T-helper 17 cell (primary cell): ENCODE results near the gene CD47. TPM values are rescaled to one million over a fixed set of nuclear protein-coding genes. Genes with fewer than 3 reads are reported as not detected.

ENCODE experiments used
- ATAC-seq: fragments of 150-1000 bp; cut with Tn5 transposase; 2 replicates; pipeline ENCODE4 v1.10.0; 2021; ENCODE audit warnings: mild to moderate bottlenecking, moderate library complexity
- DNase-seq, 3 donors: peaks; one replicate each; pipeline versions ENCODE4 v3.0.0 to v3.0.0-alpha.2; 2020 to 2021
- H3K9me3 ChIP-seq: one replicate; pipeline ENCODE4 v1.7.0; 2013; ENCODE audit warnings: low read length, mild to moderate bottlenecking; ENCODE audit not compliant: control insufficient read depth, poor library complexity, severe bottlenecking
- H3K27ac Mint-ChIP-seq: one replicate; pipeline ENCODE4 v1.8.0; 2022; ENCODE audit warnings: mild to moderate bottlenecking, moderate library complexity, mixed read lengths
- H3K27me3 Mint-ChIP-seq: one replicate; pipeline ENCODE4 v1.8.0; 2022; ENCODE audit warnings: mixed read lengths
- H3K36me3 Mint-ChIP-seq: one replicate; pipeline ENCODE4 v1.8.0; 2022; ENCODE audit warnings: low read depth, mixed read lengths
- H3K4me1 Mint-ChIP-seq: one replicate; pipeline ENCODE4 v1.8.0; 2022; ENCODE audit warnings: mild to moderate bottlenecking, mixed read lengths
- H3K4me3 Mint-ChIP-seq: one replicate; pipeline ENCODE4 v1.8.0; 2022; ENCODE audit warnings: mild to moderate bottlenecking, moderate library complexity, mixed read lengths
- total RNA-seq, 4 donors: library from RNA in 2 of 4; stranded (reverse) in 2 of 4; gene quantifications; one replicate each; pipeline ENCODE4 v1.2.3 and lab custom pipeline; 2022 to 2026

Gene CD47
- total RNA-seq, 2 donors from 2014 or later: 150 to 170 TPM

GRCh38 chr3:108076564-108076963 is 14.3 kb downstream of the CD47 start:
- no peaks in the 10 kb centered on the region for H3K9me3 ChIP-seq
- H3K27ac Mint-ChIP-seq: no peak overlapping the region
- H3K4me3 Mint-ChIP-seq: no peak overlapping the region
- peaks cover 67% of the 10 kb centered on the region for H3K4me1 Mint-ChIP-seq
- H3K36me3 Mint-ChIP-seq: peaks cover 15% of the 10 kb centered on the region
- no peaks in the 10 kb centered on the region for H3K27me3 Mint-ChIP-seq
- DNase-seq: no peak
- no peak for ATAC-seq

GRCh38 chr3:108073764-108074431 is 16.9 kb downstream of the CD47 start:
- H3K4me3 Mint-ChIP-seq: peak overlapping the region; percentile 76
- H3K9me3 ChIP-seq: no peaks in the 10 kb centered on the region
- H3K4me1 Mint-ChIP-seq: peaks cover 64% of the 10 kb centered on the region
- H3K36me3 Mint-ChIP-seq: peaks cover 15% of the 10 kb centered on the region
- DNase-seq (no peak), ATAC-seq (no peak)
- H3K27me3 Mint-ChIP-seq: no peaks in the 10 kb centered on the region
- H3K27ac Mint-ChIP-seq: peak overlapping the region; percentile 79

DNA sequence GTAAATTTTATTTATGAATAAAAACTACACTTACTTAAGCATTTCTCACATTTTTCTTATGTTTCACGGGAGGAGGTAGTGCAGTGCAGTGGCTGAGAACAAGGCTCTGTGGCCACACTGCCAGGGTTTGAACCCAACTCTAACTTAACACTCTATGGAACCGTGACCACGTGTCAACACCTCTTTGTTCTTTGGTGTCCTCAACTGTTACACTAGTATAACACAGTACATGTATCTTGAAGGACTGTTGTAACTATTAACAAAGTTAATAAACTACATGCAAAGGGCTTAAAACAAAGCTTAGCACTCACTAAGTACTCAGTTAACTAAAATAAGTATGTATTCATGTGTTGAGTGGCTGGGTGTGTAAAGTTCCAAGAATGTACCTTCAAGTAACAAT is 19.5 kb downstream of the CD47 start:
- ATAC-seq (no peak), DNase-seq (no peak)
- Mint-ChIP-seq H3K36me3 (peaks cover 8% of the 10 kb centered on the region), H3K4me3 (no peak overlapping the region), H3K27me3 (no peaks in the 10 kb centered on the region), H3K27ac (no peak overlapping the region), H3K4me1 (peaks cover 55% of the 10 kb centered on the region)
- H3K9me3 ChIP-seq: no peaks in the 10 kb centered on the region

DNA sequence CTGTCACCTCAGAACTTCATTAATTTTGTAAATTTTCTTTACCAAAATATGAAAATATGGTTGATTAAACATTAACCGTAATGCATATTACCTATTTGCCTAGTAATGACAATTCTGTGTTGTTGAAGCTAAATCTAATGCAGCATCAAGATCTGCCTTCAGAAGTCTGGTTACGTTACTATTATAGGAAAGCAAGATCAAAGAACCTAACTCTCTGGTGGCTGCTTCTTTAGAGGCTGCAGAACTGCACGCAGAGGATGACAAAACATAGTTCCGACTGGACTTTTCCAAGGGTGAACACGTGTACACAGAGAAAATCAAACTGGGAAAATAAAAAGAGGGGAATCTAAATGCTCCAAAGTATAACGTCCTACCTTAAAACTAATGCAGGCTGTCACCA is 20.5 kb downstream of the CD47 start:
- no peak for ATAC-seq
- Mint-ChIP-seq H3K27me3 (no peaks in the 10 kb centered on the region), H3K27ac (peak overlapping the region; percentile 39), H3K36me3 (peaks cover 8% of the 10 kb centered on the region), H3K4me3 (no peak overlapping the region), H3K4me1 (peaks cover 55% of the 10 kb centered on the region)
- no peak for DNase-seq
- H3K9me3 ChIP-seq: no peaks in the 10 kb centered on the region

DNA sequence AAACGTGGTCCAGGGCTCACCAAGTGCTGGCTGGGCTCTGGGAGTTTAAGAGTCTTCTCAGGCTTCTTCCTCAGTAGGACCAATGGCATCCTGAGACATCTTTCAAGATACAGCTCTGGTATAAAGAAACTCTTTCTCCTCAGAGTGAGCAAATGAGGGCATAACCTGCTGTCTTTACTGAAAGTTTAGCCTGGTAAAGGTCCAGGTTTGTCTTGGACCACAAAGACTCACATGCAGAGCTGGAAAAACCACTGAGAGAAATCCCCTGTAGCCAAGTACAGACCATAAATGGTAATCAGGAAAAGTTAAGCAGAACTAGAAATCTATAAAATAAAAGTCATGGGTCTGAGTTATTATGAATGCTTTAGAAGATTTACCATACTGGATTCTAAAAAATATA is 23.1 kb downstream of the CD47 start:
- DNase-seq (no peak), ATAC-seq (peak; percentile 41)
- peaks cover 53% of the 10 kb centered on the region for H3K4me1 Mint-ChIP-seq
- no peak overlapping the region for H3K27ac Mint-ChIP-seq
- no peaks in the 10 kb centered on the region for H3K9me3 ChIP-seq
- no peaks in the 10 kb centered on the region for H3K27me3 Mint-ChIP-seq
- no peak overlapping the region for H3K4me3 Mint-ChIP-seq
- peaks cover 3% of the 10 kb centered on the region for H3K36me3 Mint-ChIP-seq

GRCh38 chr3:108065096-108065495 is 25.7 kb downstream of the CD47 start:
- ATAC-seq (no peak), DNase-seq (no peak)
- no peaks in the 10 kb centered on the region for H3K9me3 ChIP-seq
- Mint-ChIP-seq H3K4me1 (peaks cover 48% of the 10 kb centered on the region), H3K36me3 (peaks cover 7% of the 10 kb centered on the region), H3K27me3 (no peaks in the 10 kb centered on the region), H3K27ac (peak overlapping the region; percentile 51), H3K4me3 (peak overlapping the region; percentile 25)

DNA sequence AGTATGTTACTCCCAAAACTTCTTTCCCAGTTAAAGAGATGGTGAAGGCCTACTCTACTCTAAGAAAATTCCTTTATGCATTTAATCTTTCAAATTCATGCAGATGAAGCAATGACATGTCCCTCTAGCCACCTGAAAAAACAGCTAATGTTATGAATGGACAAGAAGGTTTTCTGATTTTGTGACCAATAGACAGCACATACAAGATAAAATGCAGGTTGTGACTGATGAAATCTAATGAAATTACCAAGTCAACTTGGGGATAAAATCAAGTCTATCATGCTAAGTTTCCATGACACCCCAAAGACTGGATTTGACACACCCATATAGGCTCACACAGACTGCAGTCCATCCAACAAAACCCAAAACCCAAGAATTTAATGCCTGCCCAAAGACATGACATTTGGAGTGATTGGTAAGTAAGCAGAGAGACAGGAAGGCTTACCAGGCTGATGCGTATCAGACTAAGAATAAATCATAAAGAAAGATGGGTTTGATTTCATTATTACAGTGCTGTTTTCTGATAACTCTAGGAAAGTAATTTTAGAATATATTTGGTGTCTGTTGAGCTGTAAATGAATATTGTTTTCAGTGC is 26.4 kb downstream of the CD47 start:
- H3K36me3 Mint-ChIP-seq: peaks cover 13% of the 10 kb centered on the region
- H3K4me3 Mint-ChIP-seq: peak overlapping the region; percentile 28
- peak overlapping the region; percentile 60 for H3K27ac Mint-ChIP-seq
- H3K4me1 Mint-ChIP-seq: peaks cover 48% of the 10 kb centered on the region
- ATAC-seq (no peak), DNase-seq (no peak)
- no peaks in the 10 kb centered on the region for H3K9me3 ChIP-seq
- no peaks in the 10 kb centered on the region for H3K27me3 Mint-ChIP-seq

DNA sequence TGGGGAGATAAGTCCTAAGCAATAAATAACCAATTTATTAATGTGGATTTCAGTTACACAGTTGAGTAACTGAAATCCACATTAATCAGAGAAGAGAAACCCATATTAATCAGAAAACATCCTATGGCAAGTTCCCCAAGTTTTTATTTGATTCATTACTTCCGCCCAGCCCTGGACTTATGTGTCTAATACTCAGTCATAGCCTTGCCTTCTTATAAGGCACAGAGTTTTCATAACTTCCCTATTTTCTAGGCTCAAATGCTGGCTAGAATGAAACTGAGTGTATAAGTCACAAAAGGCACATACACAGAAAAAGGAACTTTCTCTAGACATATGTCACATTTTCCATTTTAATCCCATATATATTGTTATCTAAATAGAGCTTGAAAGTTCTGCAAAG is 28.8 kb downstream of the CD47 start:
- Mint-ChIP-seq H3K27ac (no peak overlapping the region), H3K36me3 (peaks cover 17% of the 10 kb centered on the region), H3K4me3 (no peak overlapping the region), H3K4me1 (peaks cover 50% of the 10 kb centered on the region), H3K27me3 (no peaks in the 10 kb centered on the region)
- DNase-seq (no peak), ATAC-seq (peak; percentile 45)
- H3K9me3 ChIP-seq: no peaks in the 10 kb centered on the region

- Mint-ChIP-seq H3K27ac (peak overlapping the region; percentile 76), H3K4me1 (peaks cover 48% of the 10 kb centered on the region), H3K36me3 (peaks cover 19% of the 10 kb centered on the region), H3K4me3 (no peak overlapping the region), H3K27me3 (no peaks in the 10 kb centered on the region)
- no peaks in the 10 kb centered on the region for H3K9me3 ChIP-seq
- ATAC-seq (no peak), DNase-seq (no peak)
These were observed 30.5 kb downstream of the CD47 start for GRCh38 chr3:108060331-108060730.

- H3K9me3 ChIP-seq: no peaks in the 10 kb centered on the region
- Mint-ChIP-seq H3K36me3 (peaks cover 28% of the 10 kb centered on the region), H3K4me1 (peaks cover 45% of the 10 kb centered on the region), H3K27me3 (no peaks in the 10 kb centered on the region), H3K4me3 (no peak overlapping the region), H3K27ac (peak overlapping the region; percentile 19)
- DNase-seq (no peak), ATAC-seq (no peak)
These were observed 34.9 kb downstream of the CD47 start for GRCh38 chr3:108055931-108056330.

- no peaks in the 10 kb centered on the region for H3K9me3 ChIP-seq
- DNase-seq (no peak), ATAC-seq (no peak)
- H3K4me1 Mint-ChIP-seq: peaks cover 39% of the 10 kb centered on the region
- no peak overlapping the region for H3K4me3 Mint-ChIP-seq
- H3K36me3 Mint-ChIP-seq: peaks cover 21% of the 10 kb centered on the region
- no peaks in the 10 kb centered on the region for H3K27me3 Mint-ChIP-seq
- H3K27ac Mint-ChIP-seq: no peak overlapping the region
These were observed 35.9 kb downstream of the CD47 start for GRCh38 chr3:108054935-108055334.

DNA sequence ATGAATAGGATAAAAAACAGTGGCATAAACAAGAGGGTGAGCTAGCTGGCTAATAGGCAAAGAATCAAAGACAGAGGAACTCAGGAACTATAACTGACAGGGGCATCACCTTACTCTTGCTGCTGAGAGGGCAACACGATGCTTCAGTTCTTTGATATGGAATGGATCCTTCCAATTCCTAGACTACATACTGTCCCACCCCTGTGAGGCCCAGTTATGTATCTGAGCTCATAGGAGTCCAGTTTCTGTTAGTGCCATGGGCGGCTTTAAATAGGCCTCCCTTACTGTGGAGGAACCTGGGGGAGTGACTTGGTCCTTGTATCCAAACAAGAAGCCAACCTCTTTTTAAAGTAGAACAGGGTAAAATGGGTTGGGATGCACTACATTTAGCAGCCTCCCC is 37.3 kb downstream of the CD47 start:
- Mint-ChIP-seq H3K36me3 (peaks cover 17% of the 10 kb centered on the region), H3K4me1 (peaks cover 40% of the 10 kb centered on the region)

DNA sequence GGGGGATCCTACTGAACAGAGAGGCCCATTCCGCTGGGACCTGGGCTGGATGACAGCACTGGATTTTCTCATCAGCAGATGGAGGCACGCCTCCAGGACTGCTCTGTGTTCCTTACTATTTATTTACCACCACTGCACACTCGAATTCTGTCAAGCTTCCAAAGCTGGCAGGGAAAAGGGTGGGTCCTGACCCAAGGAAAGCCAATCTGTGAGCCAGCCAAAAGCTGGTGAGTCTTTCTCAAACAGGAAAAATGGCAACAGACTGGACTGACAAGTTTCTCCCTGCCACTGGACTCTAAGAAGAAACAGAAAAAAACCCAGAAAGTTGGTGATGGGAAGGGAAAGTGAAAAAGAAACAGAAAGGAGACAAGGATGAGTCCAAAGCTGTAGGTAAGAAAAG is 37.8 kb downstream of the CD47 start:
- H3K4me3 Mint-ChIP-seq: no peak overlapping the region
- DNase-seq: no peak
- H3K9me3 ChIP-seq: no peaks in the 10 kb centered on the region
- no peak for ATAC-seq
- peak overlapping the region; percentile 84 for H3K27ac Mint-ChIP-seq
- no peaks in the 10 kb centered on the region for H3K27me3 Mint-ChIP-seq
- peaks cover 18% of the 10 kb centered on the region for H3K36me3 Mint-ChIP-seq
- H3K4me1 Mint-ChIP-seq: peaks cover 39% of the 10 kb centered on the region

More for the DNA sequence above, 37.3 kb downstream of the CD47 start:
- H3K27ac Mint-ChIP-seq: peak overlapping the region; percentile 84
- H3K4me3 Mint-ChIP-seq: no peak overlapping the region
- no peaks in the 10 kb centered on the region for H3K9me3 ChIP-seq
- no peak for ATAC-seq
- no peaks in the 10 kb centered on the region for H3K27me3 Mint-ChIP-seq
- DNase-seq: no peak

- ATAC-seq: no peak
- H3K27ac Mint-ChIP-seq: no peak overlapping the region
- no peak for DNase-seq
- H3K4me1 Mint-ChIP-seq: peaks cover 41% of the 10 kb centered on the region
- H3K4me3 Mint-ChIP-seq: no peak overlapping the region
- no peaks in the 10 kb centered on the region for H3K27me3 Mint-ChIP-seq
- H3K9me3 ChIP-seq: no peaks in the 10 kb centered on the region
- H3K36me3 Mint-ChIP-seq: peaks cover 19% of the 10 kb centered on the region
These were observed 39.8 kb downstream of the CD47 start for GRCh38 chr3:108051005-108051404.
